Measurements from ENCODE around the gene CC2D1A. TPM values are rescaled to one million over a fixed set of nuclear protein-coding genes. Genes with fewer than 3 reads are reported as not detected.

The CC2D1A gene
- total RNA-seq, 4 donors from 2014 or later = 97.4 to 235 (median 184) TPM

GRCh38 chr19:13872695-13873389 lies 33.2 kb upstream of the CC2D1A start:
- TF ChIP-seq, protein P1, sequence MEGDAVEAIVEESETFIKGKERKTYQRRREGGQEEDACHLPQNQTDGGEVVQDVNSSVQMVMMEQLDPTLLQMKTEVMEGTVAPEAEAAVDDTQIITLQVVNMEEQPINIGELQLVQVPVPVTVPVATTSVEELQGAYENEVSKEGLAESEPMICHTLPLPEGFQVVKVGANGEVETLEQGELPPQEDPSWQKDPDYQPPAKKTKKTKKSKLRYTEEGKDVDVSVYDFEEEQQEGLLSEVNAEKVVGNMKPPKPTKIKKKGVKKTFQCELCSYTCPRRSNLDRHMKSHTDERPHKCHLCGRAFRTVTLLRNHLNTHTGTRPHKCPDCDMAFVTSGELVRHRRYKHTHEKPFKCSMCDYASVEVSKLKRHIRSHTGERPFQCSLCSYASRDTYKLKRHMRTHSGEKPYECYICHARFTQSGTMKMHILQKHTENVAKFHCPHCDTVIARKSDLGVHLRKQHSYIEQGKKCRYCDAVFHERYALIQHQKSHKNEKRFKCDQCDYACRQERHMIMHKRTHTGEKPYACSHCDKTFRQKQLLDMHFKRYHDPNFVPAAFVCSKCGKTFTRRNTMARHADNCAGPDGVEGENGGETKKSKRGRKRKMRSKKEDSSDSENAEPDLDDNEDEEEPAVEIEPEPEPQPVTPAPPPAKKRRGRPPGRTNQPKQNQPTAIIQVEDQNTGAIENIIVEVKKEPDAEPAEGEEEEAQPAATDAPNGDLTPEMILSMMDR (IDR thresholded peaks at IDR 0.05) = peak in 3 of 6 experiments; percentile 13 to 20 (median 16)
- no peak for TF ChIP-seq POLR2A (IDR thresholded peaks at IDR 0.05)
- H3K36me3 ChIP-seq = no peaks in the 10 kb centered on the region
- H3K4me1 ChIP-seq = peaks cover 0 to 18% (median 0%) of the 10 kb centered on the region in 4 donors
- H3K27ac ChIP-seq = no peak overlapping the region
- H3K9me3 ChIP-seq = no peaks in the 10 kb centered on the region
- DNase-seq = peak in 2 of 3 donors; percentile 61 to 67
- peak overlapping the region; percentile 32 to 54 (median 44) for H3K4me3 ChIP-seq
- no peaks in the 10 kb centered on the region for H3K27me3 ChIP-seq

DNA sequence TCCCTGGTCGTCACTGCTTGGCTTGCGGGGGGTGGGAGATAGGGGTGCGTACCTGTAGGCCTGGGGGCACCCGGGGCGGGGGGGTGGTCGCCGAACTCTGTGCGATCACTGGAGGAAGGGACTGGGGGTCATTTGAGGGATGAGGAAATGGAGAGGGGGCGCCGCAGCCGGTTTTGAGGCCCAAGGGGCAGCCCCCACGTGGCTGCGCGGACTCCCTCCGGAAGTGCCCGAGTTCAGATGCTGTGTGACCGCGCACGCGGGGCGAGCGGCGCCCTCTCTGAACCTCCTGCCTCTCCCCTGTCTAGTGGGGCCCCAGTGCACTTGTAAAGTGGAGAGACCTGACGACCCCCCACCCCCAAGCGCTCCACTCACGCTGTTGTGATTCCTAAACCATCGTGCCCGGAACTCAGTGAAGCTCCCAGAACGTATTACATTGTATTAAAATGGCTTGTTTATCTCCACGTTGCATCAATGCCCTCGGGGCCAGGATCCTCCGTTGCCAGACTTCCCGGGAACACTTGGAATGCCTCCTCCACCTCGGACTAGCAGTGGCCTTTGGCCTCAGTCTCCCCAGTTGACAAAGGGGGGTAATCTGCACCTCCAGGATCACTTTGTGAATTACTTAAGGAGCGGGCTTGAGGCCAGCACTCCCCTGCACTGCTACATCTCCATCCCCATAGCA lies 32.0 kb upstream of the CC2D1A start:
- no peaks in the 10 kb centered on the region for H3K27me3 ChIP-seq
- no peak overlapping the region for H3K4me3 ChIP-seq
- no peaks in the 10 kb centered on the region for H3K36me3 ChIP-seq
- no peaks in the 10 kb centered on the region for H3K9me3 ChIP-seq
- no peak overlapping the region for H3K27ac ChIP-seq
- H3K4me1 ChIP-seq = peaks cover 0 to 18% (median 0%) of the 10 kb centered on the region in 4 donors
- no peak for TF ChIP-seq POLR2A (IDR thresholded peaks at IDR 0.05)
- TF ChIP-seq, protein P1 (IDR thresholded peaks at IDR 0.05) = no peak
- DNase-seq = no peak

- H3K27ac ChIP-seq = no peak overlapping the region
- no peak for TF ChIP-seq POLR2A (IDR thresholded peaks at IDR 0.05)
- TF ChIP-seq, protein P1 (IDR thresholded peaks at IDR 0.05) = no peak
- H3K4me3 ChIP-seq = no peak overlapping the region
- H3K27me3 ChIP-seq = no peaks in the 10 kb centered on the region
- H3K4me1 ChIP-seq = peaks cover 6 to 32% (median 6%) of the 10 kb centered on the region in 4 donors
- no peak for DNase-seq
- no peaks in the 10 kb centered on the region for H3K36me3 ChIP-seq
- no peaks in the 10 kb centered on the region for H3K9me3 ChIP-seq
Measured at GRCh38 chr19:13875824-13876223, 30.2 kb upstream of the CC2D1A start.

DNA sequence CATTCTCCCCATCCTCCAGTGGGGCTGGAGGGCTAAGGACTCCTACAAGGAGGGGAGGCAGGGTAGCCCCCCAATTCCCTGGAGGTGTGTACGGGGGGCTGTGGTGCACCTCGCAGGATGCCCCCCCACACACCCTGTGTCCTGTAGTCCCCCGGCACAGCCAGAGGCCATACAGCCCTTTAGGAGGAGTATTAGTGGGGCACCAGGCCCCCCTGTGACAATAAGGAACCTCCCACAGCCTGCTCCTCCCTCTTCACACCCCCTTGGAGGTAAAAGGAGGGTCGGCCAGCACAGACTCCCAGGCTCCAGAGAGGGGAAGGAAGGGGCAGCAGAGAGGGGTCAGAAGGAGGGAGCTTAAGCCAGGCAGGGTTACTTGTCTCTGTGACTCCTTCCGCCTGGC lies 29.2 kb upstream of the CC2D1A start, which contains the start of gene NANOS3:
NANOS3 (plus strand) TSS at position 301 of the 400 bp plus-strand sequence. CDS start 115 bp downstream, outside the sequence.
- Histone ChIP-seq H3K27me3 (no peaks in the 10 kb centered on the region), H3K4me1 (peaks cover 10 to 42% (median 17%) of the 10 kb centered on the region in 4 donors), H3K36me3 (no peaks in the 10 kb centered on the region), H3K27ac (no peak within 1 kb of the TSS), H3K9me3 (no peaks in the 10 kb centered on the region), H3K4me3 (no peak within 1 kb of the TSS)
- TF ChIP-seq, protein P1 (IDR thresholded peaks at IDR 0.05) = no peak
- no peak for TF ChIP-seq POLR2A (IDR thresholded peaks at IDR 0.05)
- DNase-seq = no peak

DNA sequence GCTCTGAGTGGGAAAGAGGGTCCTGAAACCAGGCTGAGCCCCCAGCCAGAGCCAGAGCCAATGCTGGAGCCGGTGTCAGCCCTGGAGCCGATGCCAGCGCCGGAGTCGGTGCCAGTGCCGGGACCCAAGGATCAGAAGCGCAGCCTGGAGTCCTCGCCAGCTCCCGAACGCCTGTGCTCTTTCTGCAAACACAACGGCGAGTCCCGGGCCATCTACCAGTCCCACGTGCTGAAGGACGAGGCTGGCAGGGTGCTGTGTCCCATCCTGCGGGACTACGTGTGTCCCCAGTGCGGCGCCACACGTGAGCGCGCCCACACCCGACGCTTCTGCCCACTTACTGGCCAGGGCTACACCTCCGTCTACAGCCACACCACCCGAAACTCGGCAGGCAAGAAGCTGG lies 28.7 kb upstream of the CC2D1A start:
- no peak overlapping the region for H3K27ac ChIP-seq
- no peak for TF ChIP-seq POLR2A (IDR thresholded peaks at IDR 0.05)
- TF ChIP-seq, protein P1 (IDR thresholded peaks at IDR 0.05) = no peak
- no peak for DNase-seq
- H3K27me3 ChIP-seq = no peaks in the 10 kb centered on the region
- no peak overlapping the region for H3K4me3 ChIP-seq
- no peaks in the 10 kb centered on the region for H3K36me3 ChIP-seq
- H3K4me1 ChIP-seq = peaks cover 10 to 46% (median 21%) of the 10 kb centered on the region in 4 donors
- H3K9me3 ChIP-seq = no peaks in the 10 kb centered on the region
